NCI-H146 (cell line): ENCODE results near the gene ANKRD11.
"Not testable (repeated sequence)": the region's sequence is repeated elsewhere in the genome, so short reads cannot be mapped to it uniquely, and the experiment has no call there.

Source experiments
- DNase-seq: peaks from one replicate; lab custom pipeline; 2025; lab: John Stamatoyannopoulos, UW

ANKRD11 gene

DNA sequence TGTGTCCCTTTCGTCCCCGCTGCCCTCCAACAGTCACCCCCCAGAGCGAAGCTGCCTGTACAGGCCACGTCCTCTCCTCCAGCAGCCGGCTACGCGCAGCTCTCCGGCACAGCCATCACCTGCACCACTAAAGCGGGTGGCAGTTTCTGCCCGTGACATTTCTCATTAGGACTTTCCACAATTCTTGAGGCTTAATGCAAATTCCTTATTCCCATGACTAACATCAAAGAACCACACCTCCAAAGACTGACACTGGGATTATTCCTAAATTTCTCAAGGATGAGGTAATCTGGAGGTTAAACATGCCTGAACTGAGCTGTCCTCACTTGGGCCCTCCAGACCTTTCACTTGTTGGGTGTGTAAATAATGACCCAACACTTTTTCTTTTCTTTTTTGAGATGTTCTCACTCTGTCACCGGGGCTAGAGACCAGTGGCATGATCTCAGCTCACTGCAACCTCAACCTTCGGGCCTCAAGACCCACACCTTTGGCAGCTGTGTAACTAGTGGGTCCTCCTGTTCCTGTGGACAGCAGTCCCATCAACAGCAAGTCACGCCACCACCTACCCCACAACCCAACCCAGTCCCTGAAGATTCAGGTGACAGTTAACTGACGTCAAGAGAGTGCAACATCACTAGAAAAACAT is 11.7 kb downstream of the ANKRD11 start:
- no peak for DNase-seq

GRCh38 chr16:89476811-89477261 is 13.5 kb downstream of the ANKRD11 start:
- no peak for DNase-seq

DNA sequence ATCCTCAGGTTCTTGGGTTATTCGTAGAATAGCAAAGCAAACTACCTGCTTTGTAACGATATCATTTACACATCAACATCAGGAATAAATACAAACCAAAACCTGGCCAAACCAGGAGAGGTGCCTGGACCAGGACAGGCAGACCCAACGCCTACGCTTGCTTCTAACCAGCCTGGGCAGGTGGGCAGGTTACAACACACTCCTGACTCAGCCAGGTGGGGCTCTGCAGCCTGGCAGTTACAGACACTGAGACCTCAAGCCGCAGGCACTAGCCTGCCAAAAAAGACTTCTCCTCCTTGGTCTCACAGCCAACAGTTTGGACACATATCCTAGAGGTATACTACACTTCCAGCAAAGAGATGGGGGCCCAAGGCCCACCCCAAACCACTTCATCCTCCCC is 14.0 kb downstream of the ANKRD11 start:
- DNase-seq, result no peak

GRCh38 chr16:89475144-89475543 is 15.2 kb downstream of the ANKRD11 start:
- no peak for DNase-seq

GRCh38 chr16:89473791-89474414 is 16.5 kb downstream of the ANKRD11 start:
- no peak for DNase-seq

DNA sequence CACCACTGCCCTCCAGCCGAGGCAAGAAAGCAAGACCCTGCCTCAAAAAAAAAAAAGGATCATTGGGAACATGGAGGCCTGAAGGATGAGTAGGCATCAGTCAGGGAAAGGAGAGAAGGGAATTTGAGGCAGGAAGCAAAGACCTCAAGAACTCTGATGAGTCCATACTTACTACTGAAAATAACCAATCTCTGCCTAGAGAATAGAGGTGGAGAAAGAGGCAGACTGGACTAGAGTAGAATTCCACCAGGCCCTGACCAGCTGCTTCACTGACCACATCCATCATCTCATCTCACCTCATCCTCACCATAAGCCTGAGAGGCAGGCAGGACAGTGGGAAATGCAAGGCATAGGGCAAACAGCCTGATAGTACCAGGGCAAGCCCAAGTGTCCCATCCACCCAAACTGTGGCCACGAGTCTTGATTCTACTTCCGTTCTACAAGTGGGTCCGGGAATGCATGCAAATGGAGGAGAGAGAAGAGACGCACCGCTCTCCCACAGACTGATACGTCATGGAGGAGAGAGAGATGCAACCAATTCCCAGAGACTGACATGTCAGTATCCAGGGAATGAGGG is 17.1 kb downstream of the ANKRD11 start:
- no peak for DNase-seq

GRCh38 chr16:89472711-89473075 is 17.7 kb downstream of the ANKRD11 start:
- no peak for DNase-seq

- DNase-seq, result no peak
These were observed 23.0 kb downstream of the ANKRD11 start for GRCh38 chr16:89467382-89467781.

DNA sequence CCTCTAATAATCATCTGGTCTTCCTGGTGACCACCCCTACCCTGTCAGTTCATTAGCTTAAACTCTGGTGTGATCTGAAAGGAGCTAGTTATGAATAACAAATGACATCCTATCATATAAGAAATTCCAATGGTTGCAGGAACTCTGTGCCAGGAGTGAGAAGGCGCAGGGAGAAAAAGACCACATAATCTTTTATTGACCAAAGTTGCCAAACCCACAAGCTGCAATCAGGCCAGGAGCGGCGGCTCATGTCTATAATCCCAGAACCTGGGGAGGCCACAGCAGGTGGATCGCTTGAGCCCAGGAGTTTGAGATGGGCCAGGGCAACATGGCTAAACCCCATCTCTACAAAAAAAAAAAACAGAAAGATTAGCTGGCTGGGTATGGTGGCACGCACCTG is 23.4 kb downstream of the ANKRD11 start:
- no peak for DNase-seq

DNA sequence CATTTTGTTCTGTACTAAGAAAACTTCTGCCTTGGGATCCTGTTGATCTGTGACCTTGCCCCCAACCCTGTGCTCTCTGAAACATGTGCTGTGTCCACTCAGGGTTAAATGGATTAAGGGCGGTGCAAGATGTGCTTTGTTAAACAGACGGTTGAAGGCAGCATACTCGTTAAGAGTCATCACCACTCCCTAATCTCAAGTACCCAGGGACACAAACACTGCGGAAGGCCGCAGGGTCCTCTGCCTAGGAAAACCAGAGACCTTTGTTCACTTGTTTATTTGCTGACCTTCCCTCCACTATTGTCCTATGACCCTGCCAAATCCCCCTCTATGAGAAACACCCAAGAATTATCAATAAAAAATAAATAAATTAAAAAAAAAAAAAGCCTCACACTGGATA is 27.0 kb downstream of the ANKRD11 start:
- DNase-seq, result not testable (repeated sequence)

DNA sequence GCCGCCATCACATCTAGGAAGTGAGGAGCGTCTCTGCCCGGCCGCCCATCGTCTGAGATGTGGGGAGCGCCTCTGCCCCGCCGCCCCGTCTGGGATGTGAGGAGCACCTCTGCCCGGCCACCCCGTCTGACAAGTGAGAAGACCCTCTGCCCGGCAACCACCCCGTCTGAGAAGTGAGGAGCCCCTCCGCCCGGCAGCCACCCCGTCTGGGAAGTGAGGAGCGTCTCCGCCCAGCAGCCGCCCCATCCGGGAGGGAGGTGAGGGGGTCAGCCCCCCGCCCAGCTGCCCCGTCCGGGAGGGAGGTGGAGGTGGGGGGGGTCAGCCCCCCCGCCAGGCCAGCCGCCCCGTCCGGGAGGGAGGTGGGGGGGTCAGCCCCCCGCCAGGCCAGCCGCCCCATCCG is 27.7 kb downstream of the ANKRD11 start:
- not testable (repeated sequence) for DNase-seq

DNA sequence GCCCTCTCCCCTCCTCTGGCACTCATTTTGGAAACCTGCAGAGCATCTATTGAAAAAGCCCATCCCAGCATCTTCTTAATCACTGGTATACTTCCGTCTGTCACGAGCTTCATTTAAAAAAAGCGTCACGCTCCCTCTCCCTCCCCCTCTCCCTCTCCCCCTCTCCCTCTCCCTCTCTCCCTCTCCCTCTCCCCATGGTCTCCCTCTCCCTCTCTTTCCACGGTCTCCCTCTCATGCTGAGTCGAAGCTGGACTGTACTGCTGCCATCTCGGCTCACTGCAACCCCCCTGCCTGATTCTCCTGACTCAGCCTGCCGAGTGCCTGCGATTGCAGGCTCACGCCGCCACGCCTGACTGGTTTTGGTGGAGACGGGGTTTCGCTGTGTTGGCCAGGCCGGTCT is 28.5 kb downstream of the ANKRD11 start:
- DNase-seq, result not testable (repeated sequence)

DNA sequence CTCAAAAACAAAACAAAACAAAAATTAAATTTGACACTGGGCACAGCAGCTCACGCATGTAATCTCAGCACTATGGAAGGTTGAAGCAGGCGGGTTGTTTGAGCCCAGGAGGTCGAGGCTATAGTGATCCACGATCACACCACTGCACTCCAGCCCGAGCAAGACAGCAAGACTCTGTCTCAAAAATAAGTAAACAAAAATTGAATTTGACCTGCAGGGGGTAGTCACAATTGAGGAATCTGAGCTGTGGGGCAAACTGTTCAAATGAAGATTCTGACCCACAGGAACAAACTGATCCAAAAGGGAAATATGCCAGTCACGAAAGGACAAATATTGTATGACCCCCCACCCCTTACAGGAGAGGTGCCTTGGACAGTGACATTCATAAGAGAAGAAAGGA is 29.8 kb downstream of the ANKRD11 start:
- no peak for DNase-seq

- no peak for DNase-seq
These were observed 31.4 kb downstream of the ANKRD11 start for GRCh38 chr16:89458967-89459366.

DNA sequence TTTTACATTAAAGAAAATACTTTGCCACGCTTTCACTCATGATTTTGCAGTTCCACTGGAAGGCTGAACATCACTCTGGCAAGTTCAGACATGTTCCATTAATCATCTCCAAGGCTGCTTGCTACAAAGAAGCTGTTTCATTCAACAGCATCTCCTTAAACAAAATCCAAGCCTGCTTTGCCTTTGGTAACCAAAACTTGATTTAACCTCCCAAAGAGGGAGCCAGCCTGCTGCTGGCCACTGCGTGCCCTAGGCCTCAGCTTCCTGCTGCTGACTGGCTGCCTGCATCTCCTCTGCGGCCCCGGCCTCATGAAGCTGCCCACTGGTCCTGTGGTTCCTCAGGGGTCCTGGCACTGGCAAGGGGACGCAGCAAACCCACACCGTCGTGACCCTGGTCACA is 31.8 kb downstream of the ANKRD11 start:
- DNase-seq, result no peak

- no peak for DNase-seq
These were observed 33.9 kb downstream of the ANKRD11 start for GRCh38 chr16:89456419-89456959.

DNA sequence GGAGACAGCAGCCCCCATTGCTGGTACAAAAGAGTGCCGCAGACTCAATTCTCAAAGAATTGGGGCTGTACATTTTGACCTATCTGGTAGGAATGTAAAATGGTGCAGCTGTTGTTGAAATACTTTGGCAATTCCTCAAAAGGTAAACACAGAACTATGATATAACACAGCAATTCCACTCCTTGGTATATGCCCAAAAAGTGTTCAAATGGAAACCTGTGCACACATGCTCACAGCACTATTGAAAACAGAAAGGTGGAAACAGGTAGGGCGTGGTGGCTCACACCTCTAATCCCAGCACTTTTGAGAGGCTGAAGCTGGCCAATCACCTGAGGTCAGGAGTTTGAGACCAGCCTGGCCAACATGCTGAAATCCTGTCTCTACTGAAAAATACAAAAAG is 34.7 kb downstream of the ANKRD11 start:
- no peak for DNase-seq

GRCh38 chr16:89455178-89455577 is 35.2 kb downstream of the ANKRD11 start:
- DNase-seq, result no peak

DNA sequence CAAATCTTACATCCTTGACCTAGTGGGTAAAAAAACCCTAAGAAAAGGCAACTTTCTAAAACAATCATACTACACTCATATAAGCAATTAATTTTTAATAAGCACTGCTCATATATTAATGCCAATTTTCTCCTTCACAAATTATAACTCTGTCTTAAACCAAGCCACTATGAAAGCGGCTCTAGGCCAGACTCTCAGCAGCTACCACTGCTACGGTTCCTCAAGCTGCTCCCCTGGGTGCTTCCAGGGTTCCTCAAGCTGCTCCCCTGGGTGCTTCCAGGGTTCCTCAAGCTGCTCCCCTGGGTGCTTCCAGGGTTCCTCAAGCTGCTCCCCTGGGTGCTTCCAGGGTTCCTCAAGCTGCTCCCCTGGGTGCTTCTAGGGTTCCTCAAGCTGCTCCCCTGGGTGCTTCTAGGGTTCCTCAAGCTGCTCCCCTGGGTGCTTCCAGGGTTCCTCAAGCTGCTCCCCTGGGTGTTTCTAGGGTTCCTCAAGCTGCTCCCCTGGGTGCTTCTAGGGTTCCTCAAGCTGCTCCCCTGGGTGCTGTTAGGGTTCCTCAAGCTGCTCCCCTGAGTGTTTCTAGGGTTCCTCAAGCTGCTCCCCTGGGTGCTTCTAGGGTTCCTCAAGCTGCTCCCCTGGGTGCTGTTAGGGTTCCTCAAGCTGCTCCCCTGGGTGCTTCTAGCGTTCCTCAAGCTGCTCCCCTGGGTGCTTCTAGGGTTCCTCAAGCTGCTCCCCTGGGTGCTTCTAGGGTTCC is 35.8 kb downstream of the ANKRD11 start:
- DNase-seq, result not testable (repeated sequence)

- DNase-seq, result no peak
These were observed 36.6 kb downstream of the ANKRD11 start for GRCh38 chr16:89453501-89454321.

GRCh38 chr16:89452925-89453324 is 37.4 kb downstream of the ANKRD11 start:
- no peak for DNase-seq

- no peak for DNase-seq
These were observed 38.1 kb downstream of the ANKRD11 start for GRCh38 chr16:89452241-89452640.
